ENCODE data around the gene RTN4R.

RTN4R gene

GRCh38 chr22:20238536-20238900, 29.6 kb downstream of the RTN4R start:
- Histone ChIP-seq H2AFZ (no peak overlapping the region), H3K27me3 (ENCODE audit: control insufficient read depth, insufficient read depth, low read length) (no peaks in the 10 kb centered on the region), H3K9ac (no peak overlapping the region), H3K4me1 (no peaks in the 10 kb centered on the region), H3K79me2 (no peaks in the 10 kb centered on the region), H3K36me3 (ENCODE audit: control insufficient read depth, insufficient read depth, low read length) (no peaks in the 10 kb centered on the region), H3K9me3 (ENCODE audit: control insufficient read depth, low read length) (no peaks in the 10 kb centered on the region), H3K4me3 (ENCODE audit: low read depth, low read length) (no peak overlapping the region), H3K4me2 (ENCODE audit: low read length) (no peak overlapping the region), H3K27ac (no peak overlapping the region)
- TF ChIP-seq CTCF (IDR thresholded peaks at IDR 0.05): no peak

GRCh38 chr22:20237480-20238440, 30.4 kb downstream of the RTN4R start:
- Histone ChIP-seq H2AFZ (no peak overlapping the region), H3K79me2 (no peaks in the 10 kb centered on the region), H3K27ac (no peak overlapping the region), H3K36me3 (ENCODE audit: control insufficient read depth, insufficient read depth, low read length) (no peaks in the 10 kb centered on the region), H3K4me3 (ENCODE audit: low read depth, low read length) (no peak overlapping the region), H3K4me2 (ENCODE audit: low read length) (no peak overlapping the region), H3K4me1 (no peaks in the 10 kb centered on the region), H3K9ac (no peak overlapping the region), H3K9me3 (ENCODE audit: control insufficient read depth, low read length) (no peaks in the 10 kb centered on the region), H3K27me3 (ENCODE audit: control insufficient read depth, insufficient read depth, low read length) (no peaks in the 10 kb centered on the region)
- no peak for TF ChIP-seq CTCF (IDR thresholded peaks at IDR 0.05)

GRCh38 chr22:20236052-20236717, 31.9 kb downstream of the RTN4R start:
- Histone ChIP-seq H3K27ac (no peak overlapping the region), H3K36me3 (ENCODE audit: control insufficient read depth, insufficient read depth, low read length) (no peaks in the 10 kb centered on the region), H3K4me2 (ENCODE audit: low read length) (no peak overlapping the region), H3K9ac (no peak overlapping the region), H3K9me3 (ENCODE audit: control insufficient read depth, low read length) (no peaks in the 10 kb centered on the region), H3K4me3 (ENCODE audit: low read depth, low read length) (no peak overlapping the region), H3K79me2 (no peaks in the 10 kb centered on the region), H3K27me3 (ENCODE audit: control insufficient read depth, insufficient read depth, low read length) (no peaks in the 10 kb centered on the region), H3K4me1 (no peaks in the 10 kb centered on the region), H2AFZ (no peak overlapping the region)
- no peak for TF ChIP-seq CTCF (IDR thresholded peaks at IDR 0.05)

GRCh38 chr22:20235389-20235991, 32.6 kb downstream of the RTN4R start:
- Histone ChIP-seq H3K36me3 (ENCODE audit: control insufficient read depth, insufficient read depth, low read length) (no peaks in the 10 kb centered on the region), H3K27me3 (ENCODE audit: control insufficient read depth, insufficient read depth, low read length) (no peaks in the 10 kb centered on the region), H3K4me1 (no peaks in the 10 kb centered on the region), H3K9ac (no peak overlapping the region), H3K4me2 (ENCODE audit: low read length) (no peak overlapping the region), H3K9me3 (ENCODE audit: control insufficient read depth, low read length) (no peaks in the 10 kb centered on the region), H2AFZ (no peak overlapping the region), H3K4me3 (ENCODE audit: low read depth, low read length) (no peak overlapping the region), H3K79me2 (no peaks in the 10 kb centered on the region), H3K27ac (no peak overlapping the region)
- TF ChIP-seq CTCF (IDR thresholded peaks at IDR 0.05): no peak

Data from parathyroid adenoma (tissue), 2 donors.